GM19238 (cell line): Measurements from ENCODE around the gene TMED9.

Experiments used
- DNase-seq: peaks from one replicate; pipeline ENCODE4 v3.0.0; 2011; ENCODE audit warnings: low spot score; ENCODE audit not compliant: insufficient read length

The TMED9 gene

GRCh38 chr5:177576169-177576568 lies 15.8 kb upstream of the TMED9 start:
- no peak for DNase-seq

GRCh38 chr5:177578316-177578715 lies 13.7 kb upstream of the TMED9 start:
- no peak for DNase-seq

GRCh38 chr5:177588413-177588909 lies 3.5 kb upstream of the TMED9 start:
- DNase-seq = no peak

- DNase-seq = no peak
These were observed 1.6 kb upstream of the TMED9 start for GRCh38 chr5:177590406-177590805.

GRCh38 chr5:177591690-177592009 lies 353 bp upstream of the TMED9 start:
- DNase-seq = no peak

GRCh38 chr5:177592905-177593304 lies 902 bp downstream of the TMED9 start:
- no peak for DNase-seq

GRCh38 chr5:177593511-177593910 lies 1.5 kb downstream of the TMED9 start:
- no peak for DNase-seq

GRCh38 chr5:177594071-177594470 lies 2.1 kb downstream of the TMED9 start:
- no peak for DNase-seq

GRCh38 chr5:177595026-177595585 lies 3.1 kb downstream of the TMED9 start:
- no peak for DNase-seq

GRCh38 chr5:177595991-177596774 lies 4.2 kb downstream of the TMED9 start:
- no peak for DNase-seq

- no peak for DNase-seq
These were observed 4.8 kb downstream of the TMED9 start for GRCh38 chr5:177596775-177597238.

GRCh38 chr5:177598477-177598876 lies 6.5 kb downstream of the TMED9 start:
- no peak for DNase-seq

- peak; percentile 82 for DNase-seq
These were observed 7.9 kb downstream of the TMED9 start, which contains the start of gene B4GALT7 for GRCh38 chr5:177599731-177600507. Gene B4GALT7, plus strand, starts transcription at chr5:177600132. Its CDS starts 79 bp downstream, at chr5:177600211.

- DNase-seq = no peak
These were observed 8.6 kb downstream of the TMED9 start for GRCh38 chr5:177600508-177601018.

- DNase-seq = no peak
These were observed 9.1 kb downstream of the TMED9 start for GRCh38 chr5:177601126-177601525.

GRCh38 chr5:177601577-177602457 lies 9.8 kb downstream of the TMED9 start:
- no peak for DNase-seq

GRCh38 chr5:177602458-177602830 lies 10.4 kb downstream of the TMED9 start:
- DNase-seq = no peak

- no peak for DNase-seq
These were observed 11.6 kb downstream of the TMED9 start for GRCh38 chr5:177603631-177604030.

GRCh38 chr5:177604116-177604521 lies 12.1 kb downstream of the TMED9 start:
- DNase-seq = no peak

GRCh38 chr5:177604656-177605055 lies 12.7 kb downstream of the TMED9 start:
- no peak for DNase-seq

GRCh38 chr5:177605078-177605477 lies 13.1 kb downstream of the TMED9 start:
- DNase-seq = no peak
